Stimulated activated memory B cell treated with anti-CD40 and anti-IgM and Interleukin-4, amounts not matched to agents 10 μg/mL and 1 μg/mL and 100 μg/mL, for 72 hours (primary cell): ENCODE data around the gene CA5A.
"Not testable (repeated sequence)": the region's sequence is repeated elsewhere in the genome, so short reads cannot be mapped to it uniquely, and the experiment has no call there.

ENCODE experiments used
- ATAC-seq: fragments of 150-1000 bp; cut with Tn5 transposase; 2 replicates; pipeline ENCODE4 v1.10.0; 2021
- H3K27ac Mint-ChIP-seq: one replicate; pipeline ENCODE4 v1.8.0; 2022; ENCODE audit warnings: mild to moderate bottlenecking, mixed read lengths
- H3K27me3 Mint-ChIP-seq: one replicate; pipeline ENCODE4 v1.8.0; 2022; ENCODE audit warnings: mixed read lengths
- H3K36me3 Mint-ChIP-seq: one replicate; pipeline ENCODE4 v1.8.0; 2022; ENCODE audit warnings: mixed read lengths
- H3K4me1 Mint-ChIP-seq: one replicate; pipeline ENCODE4 v1.8.0; 2022; ENCODE audit warnings: mixed read lengths
- H3K4me3 Mint-ChIP-seq: one replicate; pipeline ENCODE4 v1.8.0; 2022; ENCODE audit warnings: mild to moderate bottlenecking, moderate library complexity, mixed read lengths
- H3K9me3 Mint-ChIP-seq: one replicate; pipeline ENCODE4 v1.8.0; 2022; ENCODE audit warnings: mixed read lengths

The CA5A gene

GRCh38 chr16:87945351-87946042 lies 9.2 kb upstream of the CA5A start:
- Mint-ChIP-seq H3K4me1 (peaks cover 30% of the 10 kb centered on the region), H3K27ac (peak overlapping the region; percentile 49), H3K4me3 (peak overlapping the region; percentile 71), H3K36me3 (no peaks in the 10 kb centered on the region), H3K27me3 (no peaks in the 10 kb centered on the region), H3K9me3 (no peaks in the 10 kb centered on the region)
- peak; percentile 46 for ATAC-seq

GRCh38 chr16:87942680-87943079 lies 6.4 kb upstream of the CA5A start:
- Mint-ChIP-seq H3K27me3 (no peaks in the 10 kb centered on the region), H3K27ac (no peak overlapping the region), H3K4me1 (peaks cover 17% of the 10 kb centered on the region), H3K9me3 (peaks cover 3% of the 10 kb centered on the region), H3K36me3 (no peaks in the 10 kb centered on the region), H3K4me3 (no peak overlapping the region)
- ATAC-seq: no peak

- peaks cover 9% of the 10 kb centered on the region for H3K27me3 Mint-ChIP-seq
- no peak overlapping the region for H3K27ac Mint-ChIP-seq
- ATAC-seq: no peak
- peaks cover 3% of the 10 kb centered on the region for H3K9me3 Mint-ChIP-seq
- H3K4me3 Mint-ChIP-seq: peak overlapping the region; percentile 6
- H3K36me3 Mint-ChIP-seq: no peaks in the 10 kb centered on the region
- H3K4me1 Mint-ChIP-seq: peaks cover 27% of the 10 kb centered on the region
Observed at GRCh38 chr16:87939562-87940423, 3.5 kb upstream of the CA5A start.

- Mint-ChIP-seq H3K9me3 (peaks cover 3% of the 10 kb centered on the region), H3K4me3 (no peak overlapping the region), H3K27ac (no peak overlapping the region), H3K27me3 (peaks cover 11% of the 10 kb centered on the region), H3K36me3 (no peaks in the 10 kb centered on the region), H3K4me1 (peaks cover 29% of the 10 kb centered on the region)
- ATAC-seq: no peak
Observed at GRCh38 chr16:87938412-87938949, 2.2 kb upstream of the CA5A start.

GRCh38 chr16:87937231-87937542 lies 858 bp upstream of the CA5A start:
- peak overlapping the region; percentile 31 for H3K27ac Mint-ChIP-seq
- not testable (repeated sequence) for H3K9me3 Mint-ChIP-seq, H3K4me3 Mint-ChIP-seq, ATAC-seq, H3K36me3 Mint-ChIP-seq
- peaks cover 29% of the 10 kb centered on the region for H3K4me1 Mint-ChIP-seq
- peaks cover 11% of the 10 kb centered on the region for H3K27me3 Mint-ChIP-seq

- Mint-ChIP-seq H3K27me3 (peaks cover 11% of the 10 kb centered on the region), H3K4me1 (peaks cover 29% of the 10 kb centered on the region)
- not testable (repeated sequence) for H3K4me3 Mint-ChIP-seq, H3K36me3 Mint-ChIP-seq, H3K9me3 Mint-ChIP-seq, ATAC-seq, H3K27ac Mint-ChIP-seq
Observed at GRCh38 chr16:87936016-87936374, 334 bp downstream of the CA5A start.

- not testable (repeated sequence) for ATAC-seq, H3K9me3 Mint-ChIP-seq, H3K4me3 Mint-ChIP-seq, H3K36me3 Mint-ChIP-seq
- Mint-ChIP-seq H3K27me3 (peaks cover 11% of the 10 kb centered on the region), H3K4me1 (peaks cover 29% of the 10 kb centered on the region), H3K27ac (peak overlapping the region; percentile 47)
Observed at GRCh38 chr16:87934752-87935425, 1.4 kb downstream of the CA5A start.

- Mint-ChIP-seq H3K9me3 (no peaks in the 10 kb centered on the region), H3K4me1 (peaks cover 26% of the 10 kb centered on the region), H3K4me3 (no peak overlapping the region), H3K27me3 (peaks cover 11% of the 10 kb centered on the region), H3K36me3 (no peaks in the 10 kb centered on the region), H3K27ac (no peak overlapping the region)
- no peak for ATAC-seq
Observed at GRCh38 chr16:87933140-87933495, 3.2 kb downstream of the CA5A start.

- not testable (repeated sequence) for H3K4me3 Mint-ChIP-seq, H3K36me3 Mint-ChIP-seq, ATAC-seq, H3K27ac Mint-ChIP-seq, H3K9me3 Mint-ChIP-seq
- Mint-ChIP-seq H3K27me3 (peaks cover 11% of the 10 kb centered on the region), H3K4me1 (peaks cover 28% of the 10 kb centered on the region)
Observed at GRCh38 chr16:87932475-87933139, 3.7 kb downstream of the CA5A start.

GRCh38 chr16:87931504-87931903 lies 4.8 kb downstream of the CA5A start:
- H3K27me3 Mint-ChIP-seq: peaks cover 11% of the 10 kb centered on the region
- H3K9me3 Mint-ChIP-seq: no peaks in the 10 kb centered on the region
- no peak for ATAC-seq
- no peak overlapping the region for H3K27ac Mint-ChIP-seq
- H3K4me3 Mint-ChIP-seq: no peak overlapping the region
- H3K36me3 Mint-ChIP-seq: no peaks in the 10 kb centered on the region
- H3K4me1 Mint-ChIP-seq: peaks cover 27% of the 10 kb centered on the region

GRCh38 chr16:87930456-87930855 lies 5.9 kb downstream of the CA5A start:
- no peak overlapping the region for H3K4me3 Mint-ChIP-seq
- no peaks in the 10 kb centered on the region for H3K36me3 Mint-ChIP-seq
- peaks cover 9% of the 10 kb centered on the region for H3K27me3 Mint-ChIP-seq
- ATAC-seq: no peak
- no peak overlapping the region for H3K27ac Mint-ChIP-seq
- no peaks in the 10 kb centered on the region for H3K9me3 Mint-ChIP-seq
- H3K4me1 Mint-ChIP-seq: peaks cover 31% of the 10 kb centered on the region

GRCh38 chr16:87929986-87930385 lies 6.3 kb downstream of the CA5A start:
- ATAC-seq: no peak
- Mint-ChIP-seq H3K27me3 (peaks cover 4% of the 10 kb centered on the region), H3K9me3 (no peaks in the 10 kb centered on the region), H3K36me3 (no peaks in the 10 kb centered on the region), H3K27ac (no peak overlapping the region), H3K4me3 (no peak overlapping the region), H3K4me1 (peaks cover 31% of the 10 kb centered on the region)

- Mint-ChIP-seq H3K36me3 (no peaks in the 10 kb centered on the region), H3K4me1 (peaks cover 47% of the 10 kb centered on the region), H3K27me3 (no peaks in the 10 kb centered on the region), H3K4me3 (no peak overlapping the region), H3K27ac (peak overlapping the region; percentile 66), H3K9me3 (no peaks in the 10 kb centered on the region)
- no peak for ATAC-seq
Observed at GRCh38 chr16:87927195-87927562, 9.2 kb downstream of the CA5A start.

- peak; percentile 77 for ATAC-seq
- Mint-ChIP-seq H3K4me3 (peak overlapping the region; percentile 11), H3K27ac (peak overlapping the region; percentile 66), H3K4me1 (peaks cover 47% of the 10 kb centered on the region), H3K9me3 (no peaks in the 10 kb centered on the region), H3K27me3 (no peaks in the 10 kb centered on the region), H3K36me3 (no peaks in the 10 kb centered on the region)
Observed at GRCh38 chr16:87926246-87927194, 9.8 kb downstream of the CA5A start.
